Measurements from ENCODE around the gene CNNM3. TPM values are rescaled to one million over a fixed set of nuclear protein-coding genes. Genes with fewer than 3 reads are reported as not detected.

The CNNM3 gene
- total and polyA plus RNA-seq, 4 donors, result 10.0 to 19.8 (median 16.1) TPM

DNA sequence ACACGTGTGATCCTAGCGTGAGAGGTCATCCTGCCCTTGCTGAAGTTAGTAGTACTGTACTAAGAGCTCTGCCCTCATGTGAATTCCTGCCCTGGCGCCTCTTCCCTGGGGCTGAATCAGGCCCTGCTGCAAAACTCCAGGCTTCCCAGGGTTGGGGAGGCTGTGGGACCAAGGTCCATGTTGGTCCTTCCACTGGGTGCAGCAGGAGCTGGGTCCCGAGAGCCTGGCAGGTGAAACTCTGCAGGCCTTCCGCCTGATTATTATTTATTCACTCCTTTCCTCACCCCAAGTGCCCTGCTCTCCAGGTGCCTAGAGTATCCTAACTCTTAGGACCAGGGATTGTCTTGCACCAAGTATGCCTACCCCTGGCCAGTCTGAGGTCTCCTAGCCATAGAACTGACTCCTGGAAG is 5.3 kb upstream of the CNNM3 start:
- Histone ChIP-seq H3K4me1 (ENCODE audit: control insufficient read depth in 4 of 4, insufficient read depth in 4 of 4, low read length in 3 of 4) (peaks cover 1 to 15% (median 8%) of the 10 kb centered on the region in 4 donors), H3K9ac (ENCODE audit: low read depth in 1 of 2, low read length in 2 of 2) (no peak overlapping the region), H3K27me3 (ENCODE audit: control insufficient read depth in 4 of 4, insufficient read depth in 4 of 4, low read length in 3 of 4) (no peaks in the 10 kb centered on the region), H3K36me3 (ENCODE audit: control insufficient read depth in 4 of 4, insufficient read depth in 3 of 4, low read depth in 1 of 4, low read length in 3 of 4) (no peaks in the 10 kb centered on the region), H3K4me3 (ENCODE audit: low read depth in 1 of 3, low read length in 3 of 3) (no peak overlapping the region), H3K9me3 (ENCODE audit: control insufficient read depth in 4 of 4, low read length in 3 of 4) (no peaks in the 10 kb centered on the region), H3K27ac (ENCODE audit: low read depth in 1 of 2, low read length in 2 of 2) (no peak overlapping the region)
- 78% methylated on average over 5 of the region's 5 CpGs for WGBS
- no peak for DNase-seq (ENCODE audit: low spot score)
- peak in 1 of 2 donors; percentile 38 for TF ChIP-seq HNF4A (conservative IDR thresholded peaks at IDR 0.05)
- peak; percentile 25 for TF ChIP-seq HNF4G (IDR thresholded peaks at IDR 0.05)
- no peak for TF ChIP-seq SP1 (IDR thresholded peaks at IDR 0.05)

DNA sequence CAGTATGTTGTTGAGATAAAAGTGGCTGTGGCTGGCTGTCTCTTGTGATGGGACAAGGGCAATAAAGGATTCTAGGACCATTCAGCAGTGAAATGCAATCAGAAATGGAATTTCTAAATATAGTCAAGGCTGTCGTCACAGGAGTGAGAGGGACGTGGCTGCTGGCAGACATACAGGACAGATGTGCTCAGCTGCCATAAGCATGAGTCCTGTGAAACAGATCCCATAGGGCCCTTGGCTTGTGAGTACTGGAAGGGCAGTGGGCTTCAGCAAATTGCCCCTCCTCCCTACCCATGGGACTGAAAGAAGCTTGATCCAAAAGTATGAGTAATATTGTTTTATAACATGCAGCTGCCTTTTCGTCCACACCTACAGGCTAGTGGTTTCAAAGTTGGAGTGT is 4.2 kb upstream of the CNNM3 start:
- no peak for DNase-seq (ENCODE audit: low spot score)
- no peaks in the 10 kb centered on the region for H3K27me3 ChIP-seq (ENCODE audit: control insufficient read depth in 4 of 4, insufficient read depth in 4 of 4, low read length in 3 of 4)
- peaks cover 1 to 16% (median 8%) of the 10 kb centered on the region in 4 donors for H3K4me1 ChIP-seq (ENCODE audit: control insufficient read depth in 4 of 4, insufficient read depth in 4 of 4, low read length in 3 of 4)
- no peak overlapping the region for H3K27ac ChIP-seq (ENCODE audit: low read depth in 1 of 2, low read length in 2 of 2)
- H3K9ac ChIP-seq (ENCODE audit: low read depth in 1 of 2, low read length in 2 of 2), result no peak overlapping the region
- no peaks in the 10 kb centered on the region for H3K9me3 ChIP-seq (ENCODE audit: control insufficient read depth in 4 of 4, low read length in 3 of 4)
- no peaks in the 10 kb centered on the region for H3K36me3 ChIP-seq (ENCODE audit: control insufficient read depth in 4 of 4, insufficient read depth in 3 of 4, low read depth in 1 of 4, low read length in 3 of 4)
- TF ChIP-seq, protein P1, sequence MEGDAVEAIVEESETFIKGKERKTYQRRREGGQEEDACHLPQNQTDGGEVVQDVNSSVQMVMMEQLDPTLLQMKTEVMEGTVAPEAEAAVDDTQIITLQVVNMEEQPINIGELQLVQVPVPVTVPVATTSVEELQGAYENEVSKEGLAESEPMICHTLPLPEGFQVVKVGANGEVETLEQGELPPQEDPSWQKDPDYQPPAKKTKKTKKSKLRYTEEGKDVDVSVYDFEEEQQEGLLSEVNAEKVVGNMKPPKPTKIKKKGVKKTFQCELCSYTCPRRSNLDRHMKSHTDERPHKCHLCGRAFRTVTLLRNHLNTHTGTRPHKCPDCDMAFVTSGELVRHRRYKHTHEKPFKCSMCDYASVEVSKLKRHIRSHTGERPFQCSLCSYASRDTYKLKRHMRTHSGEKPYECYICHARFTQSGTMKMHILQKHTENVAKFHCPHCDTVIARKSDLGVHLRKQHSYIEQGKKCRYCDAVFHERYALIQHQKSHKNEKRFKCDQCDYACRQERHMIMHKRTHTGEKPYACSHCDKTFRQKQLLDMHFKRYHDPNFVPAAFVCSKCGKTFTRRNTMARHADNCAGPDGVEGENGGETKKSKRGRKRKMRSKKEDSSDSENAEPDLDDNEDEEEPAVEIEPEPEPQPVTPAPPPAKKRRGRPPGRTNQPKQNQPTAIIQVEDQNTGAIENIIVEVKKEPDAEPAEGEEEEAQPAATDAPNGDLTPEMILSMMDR (IDR thresholded peaks at IDR 0.05; ENCODE audit: low read depth, low read length, missing input control), result no peak
- no peak for TF ChIP-seq RXRA (IDR thresholded peaks at IDR 0.05)
- no peak for TF ChIP-seq FOXA1 (IDR thresholded peaks at IDR 0.05)
- no peak for TF ChIP-seq SP1 (IDR thresholded peaks at IDR 0.05)
- TF ChIP-seq NR2F2 (IDR thresholded peaks at IDR 0.05), result no peak
- no peak for TF ChIP-seq HNF4A (conservative IDR thresholded peaks at IDR 0.05)
- TF ChIP-seq EGR1 (IDR thresholded peaks at IDR 0.05; ENCODE audit: low read depth in 2 of 2), result no peak
- no peak for TF ChIP-seq GABPA (IDR thresholded peaks at IDR 0.05 in 1 of 2, conservative IDR thresholded peaks at IDR 0.05 in 1 of 2)
- TF ChIP-seq, protein P2, sequence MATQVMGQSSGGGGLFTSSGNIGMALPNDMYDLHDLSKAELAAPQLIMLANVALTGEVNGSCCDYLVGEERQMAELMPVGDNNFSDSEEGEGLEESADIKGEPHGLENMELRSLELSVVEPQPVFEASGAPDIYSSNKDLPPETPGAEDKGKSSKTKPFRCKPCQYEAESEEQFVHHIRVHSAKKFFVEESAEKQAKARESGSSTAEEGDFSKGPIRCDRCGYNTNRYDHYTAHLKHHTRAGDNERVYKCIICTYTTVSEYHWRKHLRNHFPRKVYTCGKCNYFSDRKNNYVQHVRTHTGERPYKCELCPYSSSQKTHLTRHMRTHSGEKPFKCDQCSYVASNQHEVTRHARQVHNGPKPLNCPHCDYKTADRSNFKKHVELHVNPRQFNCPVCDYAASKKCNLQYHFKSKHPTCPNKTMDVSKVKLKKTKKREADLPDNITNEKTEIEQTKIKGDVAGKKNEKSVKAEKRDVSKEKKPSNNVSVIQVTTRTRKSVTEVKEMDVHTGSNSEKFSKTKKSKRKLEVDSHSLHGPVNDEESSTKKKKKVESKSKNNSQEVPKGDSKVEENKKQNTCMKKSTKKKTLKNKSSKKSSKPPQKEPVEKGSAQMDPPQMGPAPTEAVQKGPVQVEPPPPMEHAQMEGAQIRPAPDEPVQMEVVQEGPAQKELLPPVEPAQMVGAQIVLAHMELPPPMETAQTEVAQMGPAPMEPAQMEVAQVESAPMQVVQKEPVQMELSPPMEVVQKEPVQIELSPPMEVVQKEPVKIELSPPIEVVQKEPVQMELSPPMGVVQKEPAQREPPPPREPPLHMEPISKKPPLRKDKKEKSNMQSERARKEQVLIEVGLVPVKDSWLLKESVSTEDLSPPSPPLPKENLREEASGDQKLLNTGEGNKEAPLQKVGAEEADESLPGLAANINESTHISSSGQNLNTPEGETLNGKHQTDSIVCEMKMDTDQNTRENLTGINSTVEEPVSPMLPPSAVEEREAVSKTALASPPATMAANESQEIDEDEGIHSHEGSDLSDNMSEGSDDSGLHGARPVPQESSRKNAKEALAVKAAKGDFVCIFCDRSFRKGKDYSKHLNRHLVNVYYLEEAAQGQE (IDR thresholded peaks at IDR 0.05), result no peak
- TF ChIP-seq, protein P3, sequence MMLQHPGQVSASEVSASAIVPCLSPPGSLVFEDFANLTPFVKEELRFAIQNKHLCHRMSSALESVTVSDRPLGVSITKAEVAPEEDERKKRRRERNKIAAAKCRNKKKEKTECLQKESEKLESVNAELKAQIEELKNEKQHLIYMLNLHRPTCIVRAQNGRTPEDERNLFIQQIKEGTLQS (IDR thresholded peaks at IDR 0.05), result no peak
- no peak for TF ChIP-seq TAF1 (conservative IDR thresholded peaks at IDR 0.05)
- TF ChIP-seq JUND (IDR thresholded peaks at IDR 0.05), result no peak
- TF ChIP-seq HNF4G (IDR thresholded peaks at IDR 0.05), result no peak
- TF ChIP-seq YY1 (IDR thresholded peaks at IDR 0.05), result no peak
- H3K4me3 ChIP-seq (ENCODE audit: low read depth in 1 of 3, low read length in 3 of 3), result no peak overlapping the region
- 66% methylated on average over 3 of the region's 3 CpGs for WGBS

All from liver (tissue), 9 donors.